CD4-positive, alpha-beta T cell (primary cell): ENCODE data around the gene EFNA1. TPM values are rescaled to one million over a fixed set of nuclear protein-coding genes. Genes with fewer than 3 reads are reported as not detected.

Experiments used
- ATAC-seq: fragments of 200-7000 bp; cut with Tn5 transposase; one replicate; pipeline ENCODE4 v1.10.0; 2022; ENCODE audit warnings: mild to moderate bottlenecking; ENCODE audit not compliant: poor library complexity
- CTCF ChIA-PET: fragments of 350-600 bp; sonication (Branson Sonifier 250); formaldehyde crosslinking; loops from one replicate; lab custom pipeline; 2021; ENCODE audit warnings: antibody characterized with exemption, inconsistent platforms; lab: Charles Lee
- POLR2A ChIA-PET: fragments of 350-600 bp; sonication (Branson Sonifier 250); formaldehyde crosslinking; loops from one replicate; lab custom pipeline; 2021; ENCODE audit warnings: antibody characterized with exemption, inconsistent platforms; lab: Charles Lee
- DNase-seq, 14 experiments: peaks; one replicate each; pipeline ENCODE4 v3.0.0-alpha.2; 2013 to 2020; ENCODE audit warnings: mixed read lengths in 2 of 14
- H3K27ac ChIP-seq, 2 donors: one replicate each; pipeline versions ENCODE4 v1.5.1 to v1.7.0; 2013; ENCODE audit warnings: low read length in 2 of 2, low read depth in 1 of 2, mild to moderate bottlenecking in 1 of 2
- H3K27me3 ChIP-seq, 2 experiments: 1 replicate in 1 of 2; 2 replicates in 1 of 2; pipeline versions ENCODE4 v1.6.1 to v1.7.0; 2013; ENCODE audit warnings: low read length in 2 of 2, control low read depth in 1 of 2, mild to moderate bottlenecking in 1 of 2, moderate library complexity in 1 of 2; ENCODE audit not compliant: insufficient read depth in 2 of 2, control insufficient read depth in 1 of 2
- H3K36me3 ChIP-seq: one replicate; pipeline ENCODE4 v1.6.1; 2013; ENCODE audit warnings: low read length, control low read depth; ENCODE audit not compliant: insufficient read depth
- H3K4me1 ChIP-seq: one replicate; pipeline ENCODE4 v1.6.1; 2013; ENCODE audit warnings: low read length, control low read depth; ENCODE audit not compliant: insufficient read depth
- H3K4me3 ChIP-seq: one replicate; pipeline ENCODE4 v1.5.1; 2013; ENCODE audit warnings: mild to moderate bottlenecking, low read length, moderate library complexity
- H3K9me3 ChIP-seq, 2 experiments: 1 replicate in 1 of 2; 2 replicates in 1 of 2; pipeline versions ENCODE4 v1.6.1 to v1.7.0; 2013; ENCODE audit warnings: low read length in 2 of 2, mild to moderate bottlenecking in 2 of 2, control low read depth in 1 of 2, moderate library complexity in 1 of 2; ENCODE audit not compliant: control insufficient read depth in 1 of 2, insufficient read depth in 1 of 2
- H3K27ac Mint-ChIP-seq: one replicate; pipeline ENCODE4 v1.8.0; 2020; ENCODE audit warnings: mixed read lengths
- H3K27me3 Mint-ChIP-seq: one replicate; pipeline ENCODE4 v1.8.0; 2021; ENCODE audit warnings: mixed read lengths
- H3K36me3 Mint-ChIP-seq: one replicate; pipeline ENCODE4 v1.8.0; 2021; ENCODE audit warnings: low read depth, mixed read lengths
- H3K4me1 Mint-ChIP-seq: one replicate; pipeline ENCODE4 v1.8.0; 2021; ENCODE audit warnings: low read depth, mixed read lengths
- H3K4me3 Mint-ChIP-seq: one replicate; pipeline ENCODE4 v1.8.0; 2020; ENCODE audit warnings: mild to moderate bottlenecking, mixed read lengths
- H3K9me3 Mint-ChIP-seq: one replicate; pipeline ENCODE4 v1.8.0; 2020; ENCODE audit warnings: mixed read lengths
- intact Hi-C, 2 experiments: fragments of 100-400 bp; cut with DNase I in 1 of 2; cut with micrococcal nuclease in 1 of 2; formaldehyde crosslinking; loops; one replicate each; pipeline versions ENCODE4 v1.15.1 to v1.9.0; 2023 to 2025; cut with DNase I, micrococcal nuclease
- total RNA-seq, 174 experiments: library from RNA in 2 of 174; stranded (reverse) in 2 of 174; gene quantifications; one replicate each; pipeline ENCODE4 v1.2.3 and lab custom pipeline; 2021 to 2026
- TF ChIP-seq, protein P1 (sequence below): fragments of 200-600 bp; IDR thresholded peaks from one replicate; pipeline ENCODE4 v1.8.0; 2022; ENCODE audit warnings: antibody characterized with exemption, mild to moderate bottlenecking

EFNA1 gene
- total RNA-seq, 2 experiments from 2014 or later: 4.2 to 5.9 TPM

DNA sequence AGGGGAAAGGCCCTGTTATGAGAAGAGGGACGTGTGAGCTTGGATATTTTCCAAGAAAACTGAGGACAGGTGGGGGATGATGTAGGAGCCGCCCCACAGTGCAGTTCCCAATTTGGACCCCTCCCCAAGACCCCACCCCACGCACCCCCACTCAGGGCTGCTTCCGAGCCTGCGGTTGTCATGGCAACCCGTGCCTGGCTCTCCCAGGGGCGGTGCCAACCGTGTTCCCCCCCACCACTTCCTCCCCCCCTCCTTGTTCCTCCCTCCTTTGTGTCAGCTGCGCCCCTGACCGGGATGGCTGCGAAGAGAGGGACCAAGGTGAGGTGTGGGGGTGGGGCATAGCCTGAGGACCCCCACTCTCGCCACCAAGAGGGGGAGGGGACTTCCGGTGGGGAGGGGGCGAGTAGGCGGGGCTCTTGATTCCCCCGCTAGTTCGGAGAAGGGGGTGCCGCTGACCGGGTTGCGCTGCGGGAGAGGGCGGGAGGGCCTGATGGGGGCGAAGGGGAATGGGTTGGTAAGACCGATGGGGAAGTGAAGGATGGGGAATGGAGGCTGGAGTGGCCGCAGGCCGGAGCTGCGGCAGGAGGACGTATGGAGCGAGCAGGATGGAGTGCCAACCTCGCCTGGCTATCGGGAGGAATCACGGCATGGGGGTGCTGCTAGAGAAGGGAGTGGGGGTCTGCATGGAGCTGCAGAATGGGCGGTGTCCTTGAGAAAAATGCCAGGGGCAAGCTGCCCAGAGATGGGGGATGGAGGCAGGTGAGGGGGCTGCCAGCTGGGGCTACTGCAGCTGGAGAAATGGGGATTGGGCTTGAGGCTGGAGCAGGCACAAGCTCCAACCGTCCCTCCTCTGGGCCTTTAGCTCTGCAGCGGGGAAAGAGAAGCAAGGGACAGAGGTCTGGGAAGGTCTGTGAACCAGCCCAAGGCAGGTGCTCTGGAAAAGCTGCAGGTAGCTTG lies 46.9 kb downstream of the EFNA1 start:
- Histone ChIP-seq H3K36me3 (peaks cover 41% of the 10 kb centered on the region), H3K27ac (peak overlapping the region; percentile 7 to 40), H3K4me1 (peaks cover 55% of the 10 kb centered on the region), H3K27me3 (no peaks in the 10 kb centered on the region), H3K4me3 (peak overlapping the region; percentile 77), H3K9me3 (no peaks in the 10 kb centered on the region)
- TF ChIP-seq, protein P1, sequence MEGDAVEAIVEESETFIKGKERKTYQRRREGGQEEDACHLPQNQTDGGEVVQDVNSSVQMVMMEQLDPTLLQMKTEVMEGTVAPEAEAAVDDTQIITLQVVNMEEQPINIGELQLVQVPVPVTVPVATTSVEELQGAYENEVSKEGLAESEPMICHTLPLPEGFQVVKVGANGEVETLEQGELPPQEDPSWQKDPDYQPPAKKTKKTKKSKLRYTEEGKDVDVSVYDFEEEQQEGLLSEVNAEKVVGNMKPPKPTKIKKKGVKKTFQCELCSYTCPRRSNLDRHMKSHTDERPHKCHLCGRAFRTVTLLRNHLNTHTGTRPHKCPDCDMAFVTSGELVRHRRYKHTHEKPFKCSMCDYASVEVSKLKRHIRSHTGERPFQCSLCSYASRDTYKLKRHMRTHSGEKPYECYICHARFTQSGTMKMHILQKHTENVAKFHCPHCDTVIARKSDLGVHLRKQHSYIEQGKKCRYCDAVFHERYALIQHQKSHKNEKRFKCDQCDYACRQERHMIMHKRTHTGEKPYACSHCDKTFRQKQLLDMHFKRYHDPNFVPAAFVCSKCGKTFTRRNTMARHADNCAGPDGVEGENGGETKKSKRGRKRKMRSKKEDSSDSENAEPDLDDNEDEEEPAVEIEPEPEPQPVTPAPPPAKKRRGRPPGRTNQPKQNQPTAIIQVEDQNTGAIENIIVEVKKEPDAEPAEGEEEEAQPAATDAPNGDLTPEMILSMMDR: no peak
- H3K36me3 Mint-ChIP-seq: peaks cover 53% of the 10 kb centered on the region
- ChIA-PET CTCF (interaction anchor here (1.1 to 4.4 kb wide), 3 partner anchors 19 to 53 kb away, joined by 3 to 34 read pairs (median 21); no protein-coding TSS in a partner anchor), POLR2A (interaction anchor here (0.6 to 4.4 kb wide), 5 partner anchors 19 to 89 kb away, joined by 3 to 31 read pairs (median 5); partner anchors contain the start of gene THBS3)
- intact Hi-C loops: loop anchor here (1.0 to 5.0 kb wide), 3 partner anchors 19 to 148 kb away; partner anchors contain the start of gene RUSC1 (in 1 of the 2)
- no peaks in the 10 kb centered on the region for H3K9me3 Mint-ChIP-seq
- ATAC-seq (peak; percentile 5), DNase-seq (peak in 13 of 14 experiments; percentile 40 to 87 (median 53))
- H3K4me3 Mint-ChIP-seq: peak overlapping the region; percentile 100
- H3K4me1 Mint-ChIP-seq: peaks cover 47% of the 10 kb centered on the region
- H3K27me3 Mint-ChIP-seq: no peaks in the 10 kb centered on the region
- peak overlapping the region; percentile 95 for H3K27ac Mint-ChIP-seq

DNA sequence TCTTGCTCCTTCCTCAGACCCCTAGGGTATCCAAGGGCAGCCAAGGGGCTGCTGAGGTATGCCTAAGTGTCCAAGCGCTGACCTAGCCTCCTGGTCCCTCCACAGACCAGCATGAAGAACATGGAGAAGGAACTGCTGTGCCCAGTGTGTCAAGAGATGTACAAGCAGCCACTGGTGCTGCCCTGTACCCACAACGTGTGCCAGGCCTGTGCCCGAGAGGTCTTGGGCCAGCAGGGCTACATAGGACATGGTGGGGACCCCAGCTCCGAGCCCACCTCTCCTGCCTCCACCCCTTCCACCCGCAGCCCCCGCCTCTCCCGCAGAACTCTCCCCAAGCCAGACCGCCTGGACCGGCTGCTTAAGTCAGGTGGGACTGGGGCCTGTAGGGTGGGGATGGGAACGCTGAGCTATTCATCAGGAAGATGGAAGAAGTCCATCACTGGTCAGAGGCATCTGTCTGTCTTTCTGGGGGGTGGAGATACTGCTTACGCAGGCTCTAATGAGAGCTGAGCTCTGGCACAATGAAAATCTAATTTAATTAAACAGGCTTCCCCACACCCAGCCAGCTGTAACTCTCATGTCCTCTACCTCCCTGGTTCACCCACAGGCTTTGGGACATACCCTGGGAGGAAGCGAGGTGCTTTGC lies 47.7 kb downstream of the EFNA1 start:
- H3K36me3 Mint-ChIP-seq: peaks cover 54% of the 10 kb centered on the region
- H3K27me3 Mint-ChIP-seq: no peaks in the 10 kb centered on the region
- H3K9me3 Mint-ChIP-seq: no peaks in the 10 kb centered on the region
- TF ChIP-seq, protein P1: no peak
- peak in 1 of 14 experiments; percentile 49 for DNase-seq
- Histone ChIP-seq H3K36me3 (peaks cover 39% of the 10 kb centered on the region), H3K9me3 (no peaks in the 10 kb centered on the region), H3K27me3 (no peaks in the 10 kb centered on the region), H3K4me3 (no peak overlapping the region), H3K4me1 (peaks cover 55% of the 10 kb centered on the region), H3K27ac (no peak overlapping the region)
- ChIA-PET CTCF (interaction anchor here (0.8 to 4.4 kb wide), 5 partner anchors 19 to 100 kb away, joined by 3 to 34 read pairs (median 5); no protein-coding TSS in a partner anchor), POLR2A (interaction anchor here (1.1 to 4.4 kb wide), 3 partner anchors 18 to 90 kb away, joined by 3 to 31 read pairs (median 5); no protein-coding TSS in a partner anchor)
- peak overlapping the region; percentile 47 for H3K27ac Mint-ChIP-seq
- peak overlapping the region; percentile 74 for H3K4me3 Mint-ChIP-seq
- peaks cover 47% of the 10 kb centered on the region for H3K4me1 Mint-ChIP-seq
- ATAC-seq: no peak
- intact Hi-C loops: loop anchor here (1.0 to 5.0 kb wide), 3 partner anchors 18 to 147 kb away; partner anchors contain the start of gene RUSC1 (in 1 of the 2)

DNA sequence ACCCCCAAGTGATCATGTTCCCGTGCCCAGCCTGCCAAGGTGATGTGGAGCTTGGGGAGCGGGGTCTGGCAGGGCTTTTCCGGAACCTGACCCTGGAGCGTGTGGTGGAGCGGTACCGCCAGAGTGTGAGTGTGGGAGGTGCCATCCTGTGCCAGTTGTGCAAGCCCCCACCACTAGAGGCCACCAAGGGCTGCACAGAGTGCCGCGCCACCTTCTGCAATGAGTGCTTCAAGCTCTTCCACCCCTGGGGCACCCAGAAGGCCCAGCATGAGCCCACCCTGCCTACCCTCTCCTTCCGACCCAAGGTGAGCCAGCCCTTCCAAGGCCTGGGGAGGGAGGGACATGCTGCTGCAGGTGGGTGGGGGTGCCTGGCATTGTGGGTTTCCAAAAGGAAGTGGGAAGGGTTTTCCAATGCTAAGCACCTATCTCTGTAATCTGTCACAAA lies 48.3 kb downstream of the EFNA1 start:
- intact Hi-C loops: loop anchor here (1.0 to 5.0 kb wide), 6 partner anchors 17 to 417 kb away; partner anchors contain the start of gene RUSC1 (in 1 of the 2)
- Mint-ChIP-seq H3K9me3 (no peaks in the 10 kb centered on the region), H3K27me3 (no peaks in the 10 kb centered on the region), H3K4me1 (peaks cover 47% of the 10 kb centered on the region), H3K4me3 (peak overlapping the region; percentile 78), H3K36me3 (peaks cover 51% of the 10 kb centered on the region), H3K27ac (peak overlapping the region; percentile 47)
- Histone ChIP-seq H3K36me3 (peaks cover 34% of the 10 kb centered on the region), H3K4me3 (no peak overlapping the region), H3K4me1 (peaks cover 55% of the 10 kb centered on the region), H3K27ac (no peak overlapping the region), H3K27me3 (no peaks in the 10 kb centered on the region), H3K9me3 (no peaks in the 10 kb centered on the region)
- CTCF ChIA-PET: interaction anchor here (0.8 to 4.4 kb wide), 4 partner anchors 18 to 100 kb away, joined by 3 to 34 read pairs (median 13); no protein-coding TSS in a partner anchor
- POLR2A ChIA-PET: interaction anchor here (1.3 to 4.4 kb wide), 2 partner anchors 18 to 51 kb away, joined by 5 to 31 read pairs; no protein-coding TSS in a partner anchor
- TF ChIP-seq, protein P1: no peak
- DNase-seq: peak in 4 of 14 experiments; percentile 27 to 69 (median 44)
- ATAC-seq: no peak
